Measurements from ENCODE around the gene FOXA1. TPM values are rescaled to one million over a fixed set of nuclear protein-coding genes. Genes with fewer than 3 reads are reported as not detected.
"Not testable (repeated sequence)": the region's sequence is repeated elsewhere in the genome, so short reads cannot be mapped to it uniquely, and the experiment has no call there.

FOXA1 gene
- total RNA-seq, 1 experiment from 2014 or later, result 212 TPM

DNA sequence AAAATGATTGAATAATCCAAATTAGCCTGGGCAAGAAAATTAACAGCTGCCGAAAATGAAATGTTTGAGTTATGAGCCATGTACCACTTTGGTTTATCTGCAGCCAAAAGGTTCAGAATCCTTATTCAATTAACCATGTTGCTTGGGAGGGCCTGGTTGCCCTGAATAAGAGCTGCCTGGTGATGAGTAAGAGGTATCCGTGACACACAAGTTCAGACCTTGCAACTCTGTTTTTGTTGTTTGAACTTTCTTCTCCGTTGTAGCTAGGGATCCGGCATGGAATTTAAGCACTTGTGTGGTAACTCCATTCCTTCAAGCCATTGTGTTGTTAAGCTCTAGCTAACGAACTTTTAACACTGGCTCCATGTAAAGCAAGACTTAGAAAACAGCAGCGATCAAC, 35.7 kb downstream of the FOXA1 start:
- TF ChIP-seq EZH2phosphoT487 (IDR thresholded peaks at IDR 0.05; ENCODE audit: borderline replicate concordance, low read length), result no peak
- TF ChIP-seq, protein P1, sequence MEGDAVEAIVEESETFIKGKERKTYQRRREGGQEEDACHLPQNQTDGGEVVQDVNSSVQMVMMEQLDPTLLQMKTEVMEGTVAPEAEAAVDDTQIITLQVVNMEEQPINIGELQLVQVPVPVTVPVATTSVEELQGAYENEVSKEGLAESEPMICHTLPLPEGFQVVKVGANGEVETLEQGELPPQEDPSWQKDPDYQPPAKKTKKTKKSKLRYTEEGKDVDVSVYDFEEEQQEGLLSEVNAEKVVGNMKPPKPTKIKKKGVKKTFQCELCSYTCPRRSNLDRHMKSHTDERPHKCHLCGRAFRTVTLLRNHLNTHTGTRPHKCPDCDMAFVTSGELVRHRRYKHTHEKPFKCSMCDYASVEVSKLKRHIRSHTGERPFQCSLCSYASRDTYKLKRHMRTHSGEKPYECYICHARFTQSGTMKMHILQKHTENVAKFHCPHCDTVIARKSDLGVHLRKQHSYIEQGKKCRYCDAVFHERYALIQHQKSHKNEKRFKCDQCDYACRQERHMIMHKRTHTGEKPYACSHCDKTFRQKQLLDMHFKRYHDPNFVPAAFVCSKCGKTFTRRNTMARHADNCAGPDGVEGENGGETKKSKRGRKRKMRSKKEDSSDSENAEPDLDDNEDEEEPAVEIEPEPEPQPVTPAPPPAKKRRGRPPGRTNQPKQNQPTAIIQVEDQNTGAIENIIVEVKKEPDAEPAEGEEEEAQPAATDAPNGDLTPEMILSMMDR (conservative IDR thresholded peaks at IDR 0.05; ENCODE audit: low read depth, low read length), result no peak
- TF ChIP-seq EZH2 (IDR thresholded peaks at IDR 0.05; ENCODE audit: low read length, unreplicated experiment), result no peak
- H3K79me2 ChIP-seq (ENCODE audit: low read length), result peaks cover 29% of the 10 kb centered on the region
- BruUV-seq (replicated peaks), result no TSS peak
- H3K36me3 ChIP-seq (ENCODE audit: low read depth, low read length), result peaks cover 10% of the 10 kb centered on the region; the same call in 1 of the 2 replicates
- H2AFZ ChIP-seq (ENCODE audit: low read length), result no peak overlapping the region
- no peaks in the 10 kb centered on the region for H3K27me3 ChIP-seq (ENCODE audit: low read length)
- H3K4me3 ChIP-seq (ENCODE audit: low read length), result no peak overlapping the region
- no peak for DNase-seq
- H4K20me1 ChIP-seq (ENCODE audit: low read length), result no peaks in the 10 kb centered on the region
- no peak overlapping the region for H3K9ac ChIP-seq (ENCODE audit: low read length)
- H3K4me1 ChIP-seq (ENCODE audit: insufficient read depth, low read length), result peaks cover 23% of the 10 kb centered on the region
- H3K4me2 ChIP-seq (ENCODE audit: low read length), result no peak overlapping the region
- no peaks in the 10 kb centered on the region for H3F3A ChIP-seq (ENCODE audit: low read length, unreplicated experiment)
- H3K9me2 ChIP-seq (replicated peaks; ENCODE audit: low read length), result no peaks in the 10 kb centered on the region
- H3K9me3 ChIP-seq (ENCODE audit: low read length), result no peaks in the 10 kb centered on the region
- H3K27ac ChIP-seq (ENCODE audit: low read length), result no peak overlapping the region
- POLR2A ChIA-PET (ENCODE audit: unreplicated experiment), result no interaction called here
- no peak for ATAC-seq
- CTCF ChIA-PET, result interaction anchor here (0.6 kb wide), 1 partner anchor 36 kb away, joined by 3 read pairs; the partner anchor contains the start of gene FOXA1
- intact Hi-C loops (cut with micrococcal nuclease), result no loop called here

DNA sequence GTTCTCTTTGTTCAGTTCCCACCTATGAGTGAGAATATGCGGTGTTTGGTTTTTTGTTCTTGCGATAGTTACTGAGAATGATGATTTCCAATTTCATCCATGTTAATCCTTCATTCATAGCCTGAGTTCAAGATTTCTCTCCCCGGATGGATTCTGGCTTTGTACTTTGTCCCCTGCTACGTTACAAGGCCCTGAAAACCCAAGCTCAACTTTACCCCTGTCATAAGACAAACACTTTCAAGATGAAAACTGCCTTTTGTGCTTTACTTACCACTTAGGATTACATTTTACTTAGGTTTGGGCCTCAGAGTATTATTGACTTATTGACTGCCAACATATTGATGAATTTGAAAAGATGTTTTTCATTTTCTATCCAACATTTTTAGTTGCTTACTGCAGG, 36.3 kb downstream of the FOXA1 start:
- ChIA-PET POLR2A (ENCODE audit: unreplicated experiment) (no interaction called here), CTCF (no interaction called here)
- H4K20me1 ChIP-seq (ENCODE audit: low read length), result no peaks in the 10 kb centered on the region
- no TSS peak for BruUV-seq (replicated peaks)
- no peaks in the 10 kb centered on the region for H3F3A ChIP-seq (ENCODE audit: low read length, unreplicated experiment)
- H3K9me3 ChIP-seq (ENCODE audit: low read length), result no peaks in the 10 kb centered on the region
- H3K27ac ChIP-seq (ENCODE audit: low read length), result no peak overlapping the region
- peaks cover 10% of the 10 kb centered on the region; the same call in 1 of the 2 replicates for H3K36me3 ChIP-seq (ENCODE audit: low read depth, low read length)
- ATAC-seq, result no peak
- TF ChIP-seq EZH2 (IDR thresholded peaks at IDR 0.05; ENCODE audit: low read length, unreplicated experiment) (no peak), EZH2phosphoT487 (IDR thresholded peaks at IDR 0.05; ENCODE audit: borderline replicate concordance, low read length) (no peak)
- TF ChIP-seq, protein P1 (conservative IDR thresholded peaks at IDR 0.05; ENCODE audit: low read depth, low read length), result no peak
- no peak overlapping the region for H3K9ac ChIP-seq (ENCODE audit: low read length)
- intact Hi-C loops (cut with micrococcal nuclease), result no loop called here
- no peak overlapping the region for H3K4me3 ChIP-seq (ENCODE audit: low read length)
- H2AFZ ChIP-seq (ENCODE audit: low read length), result no peak overlapping the region
- DNase-seq, result no peak
- H3K9me2 ChIP-seq (replicated peaks; ENCODE audit: low read length), result no peaks in the 10 kb centered on the region
- H3K27me3 ChIP-seq (ENCODE audit: low read length), result no peaks in the 10 kb centered on the region
- H3K4me1 ChIP-seq (ENCODE audit: insufficient read depth, low read length), result peaks cover 18% of the 10 kb centered on the region
- H3K79me2 ChIP-seq (ENCODE audit: low read length), result peaks cover 23% of the 10 kb centered on the region
- H3K4me2 ChIP-seq (ENCODE audit: low read length), result no peak overlapping the region

DNA sequence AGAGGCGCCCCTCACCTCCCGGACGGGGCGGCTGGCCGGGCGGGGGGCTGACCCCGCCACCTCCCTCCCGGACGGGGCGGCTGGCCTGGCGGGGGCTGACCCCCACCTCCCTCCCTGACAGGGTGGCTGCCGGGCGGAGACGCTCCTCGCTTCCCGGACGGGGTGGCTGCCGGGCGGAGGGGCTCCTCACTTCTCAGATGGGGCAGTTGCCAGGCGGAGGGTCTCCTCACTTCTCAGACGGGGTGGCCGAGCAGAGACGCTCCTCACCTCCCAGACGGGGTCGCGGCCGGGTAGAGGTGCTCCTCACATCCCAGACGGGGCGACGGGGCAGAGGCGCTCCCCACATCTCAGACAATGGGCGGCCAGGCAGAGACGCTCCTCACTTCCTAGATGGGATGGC, 39.5 kb downstream of the FOXA1 start:
- H3K4me2 ChIP-seq (ENCODE audit: low read length); BruUV-seq (replicated peaks): not testable (repeated sequence)

More for the DNA sequence above, 39.5 kb downstream of the FOXA1 start:
- H3K79me2 ChIP-seq (ENCODE audit: low read length); DNase-seq; H3K27me3 ChIP-seq (ENCODE audit: low read length); H3K9me3 ChIP-seq (ENCODE audit: low read length); H3K9ac ChIP-seq (ENCODE audit: low read length); intact Hi-C loops (cut with micrococcal nuclease); ATAC-seq; H2AFZ ChIP-seq (ENCODE audit: low read length); CTCF ChIA-PET; H3K4me1 ChIP-seq (ENCODE audit: insufficient read depth, low read length); H3K27ac ChIP-seq (ENCODE audit: low read length); H3K4me3 ChIP-seq (ENCODE audit: low read length); H3F3A ChIP-seq (ENCODE audit: low read length, unreplicated experiment); POLR2A ChIA-PET (ENCODE audit: unreplicated experiment); H4K20me1 ChIP-seq (ENCODE audit: low read length); H3K9me2 ChIP-seq (replicated peaks; ENCODE audit: low read length): not testable (repeated sequence)
- peaks cover 10% of the 10 kb centered on the region; the same call in 1 of the 2 replicates for H3K36me3 ChIP-seq (ENCODE audit: low read depth, low read length)
